ENCODE data around the gene ANKRD34A.

The ANKRD34A gene

DNA sequence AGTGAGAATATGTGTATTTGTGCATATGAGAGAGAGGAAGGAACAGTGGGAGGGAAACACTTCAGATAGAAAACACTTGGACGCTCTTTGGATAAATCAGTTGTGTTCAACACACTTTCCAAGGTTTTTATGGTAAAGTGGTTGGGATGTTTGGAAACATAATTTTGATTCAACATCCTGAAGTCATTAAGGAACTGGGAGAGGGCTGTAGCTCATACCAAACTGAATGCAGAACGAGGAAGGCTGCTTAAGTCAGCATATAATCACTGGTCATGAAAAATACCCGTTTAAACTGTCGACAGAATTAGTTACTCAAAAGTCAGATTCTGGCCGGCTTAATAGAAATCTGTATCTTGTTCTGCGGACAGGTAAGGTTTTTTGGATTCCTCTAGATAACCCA is 21.5 kb downstream of the ANKRD34A start:
- TF ChIP-seq, protein P1, sequence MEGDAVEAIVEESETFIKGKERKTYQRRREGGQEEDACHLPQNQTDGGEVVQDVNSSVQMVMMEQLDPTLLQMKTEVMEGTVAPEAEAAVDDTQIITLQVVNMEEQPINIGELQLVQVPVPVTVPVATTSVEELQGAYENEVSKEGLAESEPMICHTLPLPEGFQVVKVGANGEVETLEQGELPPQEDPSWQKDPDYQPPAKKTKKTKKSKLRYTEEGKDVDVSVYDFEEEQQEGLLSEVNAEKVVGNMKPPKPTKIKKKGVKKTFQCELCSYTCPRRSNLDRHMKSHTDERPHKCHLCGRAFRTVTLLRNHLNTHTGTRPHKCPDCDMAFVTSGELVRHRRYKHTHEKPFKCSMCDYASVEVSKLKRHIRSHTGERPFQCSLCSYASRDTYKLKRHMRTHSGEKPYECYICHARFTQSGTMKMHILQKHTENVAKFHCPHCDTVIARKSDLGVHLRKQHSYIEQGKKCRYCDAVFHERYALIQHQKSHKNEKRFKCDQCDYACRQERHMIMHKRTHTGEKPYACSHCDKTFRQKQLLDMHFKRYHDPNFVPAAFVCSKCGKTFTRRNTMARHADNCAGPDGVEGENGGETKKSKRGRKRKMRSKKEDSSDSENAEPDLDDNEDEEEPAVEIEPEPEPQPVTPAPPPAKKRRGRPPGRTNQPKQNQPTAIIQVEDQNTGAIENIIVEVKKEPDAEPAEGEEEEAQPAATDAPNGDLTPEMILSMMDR (IDR thresholded peaks at IDR 0.05), result no peak

GRCh38 chr1:145942405-145942804 is 22.0 kb downstream of the ANKRD34A start:
- TF ChIP-seq, protein P1 (IDR thresholded peaks at IDR 0.05), result no peak

DNA sequence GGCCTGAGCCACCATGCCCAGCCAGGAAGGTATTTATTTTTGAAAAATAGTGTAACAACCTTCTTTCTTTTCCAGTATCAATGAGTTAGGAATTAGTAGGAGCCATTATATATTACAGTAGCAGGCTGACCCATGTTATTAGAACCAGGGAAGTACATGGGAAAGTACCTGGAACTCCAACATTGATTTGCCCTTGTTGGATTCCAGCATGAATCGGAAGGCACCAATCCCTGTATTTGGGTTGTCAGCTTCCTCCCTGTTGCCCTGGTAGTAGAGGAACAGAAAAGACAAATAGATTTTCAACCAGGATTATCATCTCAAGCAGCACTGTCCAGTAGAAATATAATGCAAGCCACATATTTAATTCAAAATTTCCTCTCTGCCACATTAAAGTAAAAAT is 26.9 kb downstream of the ANKRD34A start:
- TF ChIP-seq, protein P1 (IDR thresholded peaks at IDR 0.05), result no peak

DNA sequence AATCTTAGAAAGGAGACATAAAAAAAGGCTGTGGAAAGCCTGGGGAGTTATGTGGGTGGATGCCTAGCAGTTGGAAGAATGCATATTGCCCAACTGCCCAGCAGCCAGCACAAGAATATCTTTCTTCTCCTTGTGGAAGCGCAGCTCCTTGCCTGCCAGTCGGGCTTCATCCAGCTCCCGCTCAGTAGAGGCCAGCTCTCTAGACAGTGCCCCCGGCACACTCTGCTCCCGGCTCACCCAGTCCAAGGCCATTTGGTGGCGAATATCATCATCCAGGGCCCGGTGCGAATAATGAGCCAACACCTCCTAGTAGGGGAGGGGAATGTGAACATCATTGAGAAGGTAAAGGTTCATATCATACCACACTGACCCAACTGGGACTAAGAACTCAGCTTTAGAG is 28.1 kb downstream of the ANKRD34A start:
- TF ChIP-seq, protein P1 (IDR thresholded peaks at IDR 0.05), result no peak

DNA sequence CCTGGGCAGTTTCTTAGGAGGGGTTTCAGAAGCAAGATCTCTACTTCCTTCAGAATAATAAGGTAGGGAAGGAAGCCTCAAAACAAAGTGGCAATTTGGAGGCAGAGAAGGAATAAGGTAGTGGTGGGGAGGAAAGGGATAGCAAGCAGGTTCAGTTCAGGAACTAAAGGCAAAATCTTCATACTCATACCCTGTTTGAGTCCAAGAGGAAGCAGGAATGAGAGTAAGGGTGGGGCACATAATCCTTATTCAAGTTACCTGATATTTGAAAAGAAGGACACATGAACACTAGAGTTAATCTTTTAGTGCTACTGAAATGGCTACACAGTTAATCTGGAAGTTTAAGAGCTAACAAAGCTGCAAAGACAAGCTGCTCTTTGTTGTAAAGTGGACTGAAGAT is 28.7 kb downstream of the ANKRD34A start:
- TF ChIP-seq, protein P1 (IDR thresholded peaks at IDR 0.05), result no peak

DNA sequence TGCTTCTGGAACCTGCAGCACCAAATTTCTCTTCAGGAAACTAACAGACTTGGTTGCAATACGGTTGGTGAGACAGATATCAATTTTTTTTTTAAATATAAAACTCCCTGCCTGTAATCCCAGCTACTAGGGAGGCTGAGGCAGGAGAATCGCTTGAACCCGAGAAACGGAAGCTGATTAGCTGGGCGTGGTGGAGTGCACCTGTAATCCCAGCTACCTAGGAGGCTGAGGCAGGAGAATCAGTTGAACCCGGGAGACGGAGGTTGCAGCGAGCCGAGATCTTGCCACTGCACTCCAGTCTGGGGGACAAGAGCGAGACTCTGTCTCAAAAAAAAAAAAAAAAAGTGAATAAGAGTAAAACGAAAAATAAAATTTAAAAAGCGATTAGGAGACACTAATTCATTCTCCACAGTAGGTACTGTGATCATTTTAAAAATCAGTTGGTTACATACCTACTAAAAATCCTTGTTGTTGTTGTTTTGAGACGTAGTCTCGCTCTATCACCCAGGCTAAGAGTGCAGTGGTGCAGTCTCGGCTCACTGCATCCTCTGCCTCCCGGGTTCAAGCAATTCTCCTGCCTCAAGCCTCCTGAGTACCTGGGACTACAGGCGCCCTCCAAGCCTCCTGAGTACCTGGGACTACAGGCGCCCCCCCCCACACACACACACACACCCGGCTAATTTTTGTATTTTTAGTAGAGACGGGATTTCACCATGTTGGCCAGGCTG is 36.3 kb downstream of the ANKRD34A start:
- TF ChIP-seq, protein P1 (IDR thresholded peaks at IDR 0.05), result no peak

DNA sequence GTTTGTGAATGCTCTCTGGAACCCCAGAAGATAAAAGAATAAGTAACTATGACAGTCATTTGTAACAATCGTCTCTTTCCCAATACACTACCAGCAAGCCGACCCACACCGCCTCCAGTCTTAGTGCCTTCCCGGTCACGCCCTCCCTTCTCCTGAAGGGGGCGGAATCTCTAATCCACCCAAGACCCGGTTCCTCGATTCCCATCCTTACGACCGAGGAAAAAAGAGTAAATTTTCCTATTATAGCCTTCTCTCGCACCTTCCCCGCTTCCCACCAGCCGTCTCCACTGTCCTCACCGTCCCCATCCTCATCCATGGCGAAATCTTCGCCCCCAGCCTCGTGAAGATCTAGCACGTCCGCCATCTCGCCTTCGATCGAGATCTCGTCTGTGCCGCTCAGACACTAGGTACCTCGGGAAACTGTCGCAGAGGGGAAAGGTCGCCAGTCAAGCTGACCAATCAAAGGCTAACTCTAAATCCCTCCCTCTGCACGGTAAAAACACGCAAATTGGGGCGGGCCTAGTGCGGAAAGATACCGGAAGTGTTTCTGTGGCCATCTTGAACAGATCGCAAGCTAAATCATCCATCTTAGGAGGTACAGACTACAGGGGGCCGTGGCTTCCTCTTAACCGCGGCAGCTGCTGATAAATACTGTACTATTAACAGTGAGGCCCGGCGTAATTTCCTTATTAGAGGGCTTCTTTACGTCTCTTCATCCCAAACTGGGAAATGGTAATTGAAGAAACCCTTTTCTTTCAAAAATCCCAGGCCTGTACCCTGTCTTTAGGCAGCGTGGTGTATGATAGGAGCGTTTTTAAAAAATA is 37.1 kb downstream of the ANKRD34A start, which contains the start of gene RBM8A:
RBM8A (minus strand) TSS at position 422 of the 824 bp plus-strand sequence; CDS start at position 364, 58 bp downstream.
- TF ChIP-seq, protein P1 (IDR thresholded peaks at IDR 0.05), result peak; percentile 79
